Astrocyte (in vitro differentiated cells and primary cell): Measurements from ENCODE around the gene LIMK2. TPM values are rescaled to one million over a fixed set of nuclear protein-coding genes. Genes with fewer than 3 reads are reported as not detected.

Experiments used
- DNase-seq: peaks from one replicate; pipeline ENCODE4 v3.0.0-alpha.2; 2010; ENCODE audit warnings: low read depth
- FAIRE-seq: peaks from 2 replicates; lab custom pipeline; 2011; peaks lifted over from hg19 to GRCh38; lab: Jason Lieb, UNC
- H2AFZ ChIP-seq: 2 replicates; pipeline ENCODE4 v1.6.0; 2012; ENCODE audit warnings: low read depth, low read length, inconsistent platforms
- H3K27ac ChIP-seq: 2 replicates; pipeline ENCODE4 v1.5.1; 2011; ENCODE audit warnings: low read depth, low read length, inconsistent platforms
- H3K27me3 ChIP-seq: 2 replicates; pipeline ENCODE4 v1.6.0; 2011; ENCODE audit warnings: low read length, inconsistent platforms; ENCODE audit not compliant: insufficient read depth
- H3K36me3 ChIP-seq: 2 replicates; pipeline ENCODE4 v1.5.1; 2011; ENCODE audit warnings: low read length, inconsistent platforms; ENCODE audit not compliant: insufficient read depth
- H3K4me1 ChIP-seq: 2 replicates; pipeline ENCODE4 v1.5.1; 2011; ENCODE audit warnings: low read length, inconsistent platforms; ENCODE audit not compliant: insufficient read depth
- H3K4me2 ChIP-seq: 2 replicates; pipeline ENCODE4 v1.6.0; 2012; ENCODE audit warnings: low read length, inconsistent platforms
- H3K4me3 ChIP-seq: 2 replicates; pipeline ENCODE4 v1.5.1; 2011; ENCODE audit warnings: low read depth, mild to moderate bottlenecking, low read length, inconsistent platforms; ENCODE audit not compliant: insufficient read depth
- H3K79me2 ChIP-seq: 2 replicates; pipeline ENCODE4 v1.6.0; 2012; ENCODE audit warnings: mild to moderate bottlenecking, low read length, inconsistent platforms; ENCODE audit not compliant: insufficient read depth
- H3K9ac ChIP-seq: 2 replicates; pipeline ENCODE4 v1.6.0; 2012; ENCODE audit warnings: mild to moderate bottlenecking, low read length, inconsistent platforms
- H3K9me3 ChIP-seq: 2 replicates; pipeline ENCODE4 v1.5.1; 2012; ENCODE audit warnings: low read depth, mild to moderate bottlenecking, low read length, inconsistent platforms; ENCODE audit not compliant: insufficient read depth
- H4K20me1 ChIP-seq: 2 replicates; pipeline ENCODE4 v1.6.0; 2012; ENCODE audit warnings: low read length, inconsistent platforms; ENCODE audit not compliant: insufficient read depth
- H3K27ac Mint-ChIP-seq: one replicate; pipeline ENCODE4 v1.8.0; 2021; ENCODE audit warnings: mild to moderate bottlenecking, mixed read lengths; ENCODE audit not compliant: unreplicated experiment
- H3K27me3 Mint-ChIP-seq: one replicate; pipeline ENCODE4 v1.8.0; 2021; ENCODE audit warnings: low read depth, mixed read lengths; ENCODE audit not compliant: unreplicated experiment
- H3K36me3 Mint-ChIP-seq: one replicate; pipeline ENCODE4 v1.8.0; 2021; ENCODE audit warnings: low read depth, mixed read lengths; ENCODE audit not compliant: unreplicated experiment
- H3K4me1 Mint-ChIP-seq: one replicate; pipeline ENCODE4 v1.8.0; 2021; ENCODE audit warnings: low read depth, mixed read lengths; ENCODE audit not compliant: unreplicated experiment
- H3K4me3 Mint-ChIP-seq: one replicate; pipeline ENCODE4 v1.8.0; 2021; ENCODE audit warnings: mild to moderate bottlenecking, moderate library complexity, mixed read lengths; ENCODE audit not compliant: unreplicated experiment
- H3K9me3 Mint-ChIP-seq: one replicate; pipeline ENCODE4 v1.8.0; 2021; ENCODE audit warnings: mild to moderate bottlenecking, mixed read lengths; ENCODE audit not compliant: unreplicated experiment
- EZH2 ChIP-seq: IDR thresholded peaks from 2 replicates; pipeline ENCODE4 v1.6.1; 2012; ENCODE audit warnings: mild to moderate bottlenecking, low read length, inconsistent platforms; ENCODE audit not compliant: insufficient read depth
- total RNA-seq: library from RNA; stranded (reverse); gene quantifications from 2 replicates; pipeline ENCODE4 v1.2.1, GENCODE V29; 2021
- TF ChIP-seq, protein P1 (sequence below): IDR thresholded peaks from 2 replicates; pipeline ENCODE4 v1.5.1; 2011; ENCODE audit warnings: low read depth, mild to moderate bottlenecking, inconsistent platforms, low read length, moderate library complexity; ENCODE audit not compliant: insufficient read depth

LIMK2 gene
- total RNA-seq, 1 donor from 2014 or later, result 128 TPM

DNA sequence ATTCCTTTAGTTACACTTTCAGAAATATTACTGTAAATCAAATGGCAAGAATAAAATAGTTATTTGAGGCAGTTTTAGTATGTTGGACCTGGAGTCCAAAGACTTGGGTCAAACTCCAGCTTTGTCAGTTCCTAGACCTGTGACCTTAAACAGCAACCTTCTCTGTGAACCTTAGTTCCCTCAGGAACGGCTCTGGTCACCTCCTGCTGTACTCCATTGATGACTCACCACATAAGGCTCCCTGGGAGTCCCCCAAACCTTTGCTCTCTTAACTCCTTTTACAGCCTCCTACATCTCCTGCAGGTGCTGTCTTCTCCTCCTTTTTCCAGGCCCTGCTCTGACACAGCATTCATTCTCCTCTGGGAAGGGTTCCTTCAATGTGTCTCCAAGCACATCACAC lies 29.1 kb downstream of the LIMK2 start:
- Histone ChIP-seq H3K27ac (peak overlapping the region; percentile 99), H3K9ac (peak overlapping the region; percentile 9), H3K4me2 (peak overlapping the region; percentile 72), H2AFZ (no peak overlapping the region), H3K4me1 (peaks cover 54% of the 10 kb centered on the region), H4K20me1 (no peaks in the 10 kb centered on the region), H3K36me3 (no peaks in the 10 kb centered on the region), H3K9me3 (no peaks in the 10 kb centered on the region), H3K27me3 (no peaks in the 10 kb centered on the region), H3K4me3 (no peak overlapping the region), H3K79me2 (no peaks in the 10 kb centered on the region)
- H3K9me3 Mint-ChIP-seq, result no peaks in the 10 kb centered on the region
- DNase-seq, result peak; percentile 30
- H3K27ac Mint-ChIP-seq, result peak overlapping the region; percentile 79
- peak overlapping the region; percentile 81 for H3K4me3 Mint-ChIP-seq
- H3K27me3 Mint-ChIP-seq, result no peaks in the 10 kb centered on the region
- H3K36me3 Mint-ChIP-seq, result peaks cover 4% of the 10 kb centered on the region
- H3K4me1 Mint-ChIP-seq, result peaks cover 53% of the 10 kb centered on the region
- TF ChIP-seq, protein P1, sequence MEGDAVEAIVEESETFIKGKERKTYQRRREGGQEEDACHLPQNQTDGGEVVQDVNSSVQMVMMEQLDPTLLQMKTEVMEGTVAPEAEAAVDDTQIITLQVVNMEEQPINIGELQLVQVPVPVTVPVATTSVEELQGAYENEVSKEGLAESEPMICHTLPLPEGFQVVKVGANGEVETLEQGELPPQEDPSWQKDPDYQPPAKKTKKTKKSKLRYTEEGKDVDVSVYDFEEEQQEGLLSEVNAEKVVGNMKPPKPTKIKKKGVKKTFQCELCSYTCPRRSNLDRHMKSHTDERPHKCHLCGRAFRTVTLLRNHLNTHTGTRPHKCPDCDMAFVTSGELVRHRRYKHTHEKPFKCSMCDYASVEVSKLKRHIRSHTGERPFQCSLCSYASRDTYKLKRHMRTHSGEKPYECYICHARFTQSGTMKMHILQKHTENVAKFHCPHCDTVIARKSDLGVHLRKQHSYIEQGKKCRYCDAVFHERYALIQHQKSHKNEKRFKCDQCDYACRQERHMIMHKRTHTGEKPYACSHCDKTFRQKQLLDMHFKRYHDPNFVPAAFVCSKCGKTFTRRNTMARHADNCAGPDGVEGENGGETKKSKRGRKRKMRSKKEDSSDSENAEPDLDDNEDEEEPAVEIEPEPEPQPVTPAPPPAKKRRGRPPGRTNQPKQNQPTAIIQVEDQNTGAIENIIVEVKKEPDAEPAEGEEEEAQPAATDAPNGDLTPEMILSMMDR, result no peak
- TF ChIP-seq EZH2, result no peak
- FAIRE-seq, result no peak

DNA sequence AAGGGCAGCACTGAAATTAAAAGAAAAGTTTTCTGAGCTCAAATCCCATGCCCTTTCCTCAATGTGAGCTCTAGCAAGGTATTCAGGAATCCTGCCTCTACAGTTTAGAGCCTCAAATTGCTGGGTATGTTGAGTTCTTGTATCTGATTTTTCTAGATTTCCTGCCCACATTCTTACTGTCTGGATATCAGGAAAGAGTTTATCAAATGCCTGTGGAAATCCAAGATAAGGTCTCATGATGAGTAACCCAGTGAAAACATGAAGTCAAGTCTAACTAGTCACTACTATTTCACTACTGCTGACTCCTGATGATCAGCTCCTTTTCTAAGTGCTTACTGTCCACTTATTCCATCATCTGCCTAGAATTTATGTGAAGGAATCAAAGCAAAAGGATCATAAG lies 29.8 kb downstream of the LIMK2 start:
- Mint-ChIP-seq H3K36me3 (peaks cover 4% of the 10 kb centered on the region), H3K27me3 (no peaks in the 10 kb centered on the region), H3K27ac (peak overlapping the region; percentile 100), H3K4me1 (peaks cover 55% of the 10 kb centered on the region), H3K9me3 (no peaks in the 10 kb centered on the region), H3K4me3 (peak overlapping the region; percentile 81)
- Histone ChIP-seq H3K4me3 (no peak overlapping the region), H3K4me1 (peaks cover 54% of the 10 kb centered on the region), H4K20me1 (no peaks in the 10 kb centered on the region), H3K9ac (peak overlapping the region; percentile 9), H3K27ac (peak overlapping the region; percentile 99), H3K9me3 (no peaks in the 10 kb centered on the region), H3K36me3 (no peaks in the 10 kb centered on the region), H3K4me2 (peak overlapping the region; percentile 72), H3K79me2 (no peaks in the 10 kb centered on the region), H3K27me3 (no peaks in the 10 kb centered on the region), H2AFZ (no peak overlapping the region)
- TF ChIP-seq EZH2, result no peak
- TF ChIP-seq, protein P1, result peak; percentile 46
- peak; percentile 97 for FAIRE-seq
- DNase-seq, result peak; percentile 91

DNA sequence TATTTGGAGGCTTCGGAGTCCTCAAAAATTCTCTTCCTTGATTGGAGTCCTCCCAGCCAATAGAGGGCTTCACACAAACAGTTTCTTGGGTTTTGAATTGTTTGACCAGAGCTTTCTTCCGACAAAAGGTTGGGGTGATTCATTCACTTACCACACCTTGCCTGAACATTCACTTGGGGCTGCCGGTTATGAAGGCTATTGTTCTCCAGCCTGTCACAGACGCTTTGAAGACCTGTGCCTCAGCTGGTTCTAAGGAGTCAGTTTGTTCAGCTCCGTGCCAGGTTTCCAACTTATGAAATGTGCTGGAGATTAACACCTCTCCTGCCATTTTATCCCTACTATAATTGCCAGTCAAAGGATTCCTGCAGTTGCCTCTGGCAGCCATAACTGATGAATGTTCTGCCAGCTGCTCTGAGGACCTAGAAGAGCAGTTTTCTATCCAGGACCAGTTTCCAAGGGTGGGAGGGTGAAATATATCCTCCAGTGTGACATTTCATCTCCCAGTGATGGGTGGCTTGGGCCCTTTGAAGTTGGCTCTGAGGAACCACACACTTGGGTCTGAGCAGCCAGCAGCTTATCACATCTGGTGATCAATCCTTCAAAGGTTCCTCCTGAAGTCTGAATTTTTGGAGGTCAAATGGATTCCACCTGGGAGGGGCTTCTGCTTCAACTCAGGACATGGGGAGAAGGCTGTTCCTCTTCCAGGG lies 31.4 kb downstream of the LIMK2 start:
- DNase-seq (peak; percentile 78), FAIRE-seq (peak; percentile 32)
- H3K9me3 Mint-ChIP-seq, result no peaks in the 10 kb centered on the region
- Histone ChIP-seq H3K79me2 (peaks cover 3% of the 10 kb centered on the region), H3K36me3 (no peaks in the 10 kb centered on the region), H3K4me2 (peak overlapping the region; percentile 72), H3K4me1 (peaks cover 61% of the 10 kb centered on the region), H3K27ac (peak overlapping the region; percentile 99), H3K9ac (peak overlapping the region; percentile 80), H3K9me3 (no peaks in the 10 kb centered on the region), H3K27me3 (no peaks in the 10 kb centered on the region), H4K20me1 (peaks cover under 1% of the 10 kb centered on the region), H2AFZ (no peak overlapping the region), H3K4me3 (no peak overlapping the region)
- TF ChIP-seq, protein P1, result no peak
- no peak for TF ChIP-seq EZH2
- peak overlapping the region; percentile 81 for H3K4me3 Mint-ChIP-seq
- H3K4me1 Mint-ChIP-seq, result peaks cover 67% of the 10 kb centered on the region
- H3K27me3 Mint-ChIP-seq, result no peaks in the 10 kb centered on the region
- H3K27ac Mint-ChIP-seq, result peak overlapping the region; percentile 100
- peaks cover 4% of the 10 kb centered on the region for H3K36me3 Mint-ChIP-seq
